Panc1 (cell line): ENCODE measurements around the gene PHC2. TPM values are rescaled to one million over a fixed set of nuclear protein-coding genes. Genes with fewer than 3 reads are reported as not detected.

ENCODE experiments used
- ATAC-seq: fragments of 200-7000 bp; cut with Tn5 transposase; 2 replicates; pipeline ENCODE4 v1.9.1; 2020; ENCODE audit warnings: mild to moderate bottlenecking, moderate library complexity
- BruUV-seq: library from RNA; stranded (reverse); fragments of 400-500 nt; replicated peaks from 2 replicates; lab custom pipeline; 2021; lab: Mats Ljungman, UMichigan
- CTCF ChIA-PET: fragments of 300-600 bp; sonication (Branson Sonifier 250); formaldehyde crosslinking; loops from one replicate; lab custom pipeline; 2022; ENCODE audit warnings: antibody characterized with exemption; lab: Charles Lee
- POLR2A ChIA-PET: fragments of 300-600 bp; sonication (Branson Sonifier 250); formaldehyde crosslinking; loops from one replicate; lab custom pipeline; 2022; ENCODE audit warnings: antibody characterized with exemption; lab: Charles Lee
- DNase-seq: peaks from one replicate; pipeline ENCODE4 v3.0.0-alpha.2; 2010; ENCODE audit warnings: low read depth, low spot score
- H3K27ac ChIP-seq: 2 replicates; pipeline ENCODE4 v1.5.1; 2011; ENCODE audit warnings: mild to moderate bottlenecking, low read length, inconsistent platforms
- H3K27me3 ChIP-seq: fragments of 200-500 bp; sonication (Bioruptor generic); 2 replicates; pipeline ENCODE4 v1.6.0; 2014; ENCODE audit warnings: low read length, inconsistent platforms; ENCODE audit not compliant: control insufficient read depth, insufficient read depth
- H3K36me3 ChIP-seq: fragments of 200-500 bp; sonication (Bioruptor generic); 2 replicates; pipeline ENCODE4 v1.5.1; 2014; ENCODE audit warnings: inconsistent platforms, mild to moderate bottlenecking, low read length, moderate library complexity; ENCODE audit not compliant: control insufficient read depth, insufficient read depth
- H3K4me1 ChIP-seq: 2 replicates; pipeline ENCODE4 v1.5.1; 2011; ENCODE audit warnings: inconsistent platforms, mild to moderate bottlenecking, low read length, moderate library complexity; ENCODE audit not compliant: control insufficient read depth, insufficient read depth
- H3K4me3 ChIP-seq, 2 experiments: 2 replicates each; pipeline ENCODE4 v1.5.1; 2011 to 2012; ENCODE audit warnings: low read depth in 2 of 2, low read length in 2 of 2, mild to moderate bottlenecking in 2 of 2, inconsistent platforms in 1 of 2, moderate library complexity in 1 of 2
- H3K9me3 ChIP-seq: fragments of 200-500 bp; sonication (Bioruptor generic); 2 replicates; pipeline ENCODE4 v1.5.1; 2014; ENCODE audit warnings: low read depth, mild to moderate bottlenecking, inconsistent platforms, low read length, moderate library complexity; ENCODE audit not compliant: control insufficient read depth, insufficient read depth
- CTCF ChIP-seq: fragments of 450-650 bp; IDR thresholded peaks from 2 replicates; pipeline ENCODE4 v1.5.1; 2017; ENCODE audit warnings: mild to moderate bottlenecking
- POLR2AphosphoS5 ChIP-seq: IDR thresholded peaks from 2 replicates; pipeline ENCODE4 v1.6.1; 2012; ENCODE audit warnings: mild to moderate bottlenecking, low read depth, low read length, moderate library complexity
- REST ChIP-seq, 2 experiments: IDR thresholded peaks; 2 replicates each; pipeline ENCODE4 v1.6.1; 2011 to 2012; ENCODE audit warnings: low read depth in 2 of 2, control low read depth in 1 of 2, low read length in 1 of 2, mild to moderate bottlenecking in 1 of 2, moderate library complexity in 1 of 2; ENCODE audit not compliant: insufficient read depth in 1 of 2
- SIN3A ChIP-seq: IDR thresholded peaks from 2 replicates; pipeline ENCODE4 v1.6.1; 2012; ENCODE audit warnings: low read depth, mild to moderate bottlenecking, low read length, moderate library complexity, borderline replicate concordance; ENCODE audit not compliant: insufficient read depth
- TCF7L2 ChIP-seq: IDR thresholded peaks from 2 replicates; pipeline ENCODE4 v1.6.1; 2011; ENCODE audit warnings: mild to moderate bottlenecking, low read depth, low read length, inconsistent platforms
- in situ Hi-C: cut with HindIII; loops from 2 replicates; pipeline ENCODE4 v1.10.0; 2016; ENCODE audit warnings: low sequenced_read_pairs, low pct_unique_long_range_greater_than_20kb
- intact Hi-C: fragments of 100-400 bp; cut with micrococcal nuclease; formaldehyde crosslinking; loops from one replicate; pipeline ENCODE4 v1.10.0; 2022; ENCODE audit not compliant: unreplicated experiment
- total RNA-seq: library from RNA; stranded (reverse); gene quantifications from one replicate; pipeline ENCODE4 v1.2.1, GENCODE V29; 2021; ENCODE audit not compliant: unreplicated experiment

The PHC2 gene
- total RNA-seq, 1 experiment from 2014 or later = 122 TPM

GRCh38 chr1:33297911-33298622, 132.8 kb downstream of the PHC2 start:
- BruUV-seq = no TSS peak
- Histone ChIP-seq H3K27ac (no peak overlapping the region), H3K36me3 (no peaks in the 10 kb centered on the region), H3K9me3 (no peaks in the 10 kb centered on the region), H3K4me3 (no peak overlapping the region), H3K4me1 (0 out of 2 replicates have a peak, but pooled peaks cover 3% of the 10 kb centered on the region), H3K27me3 (no peaks in the 10 kb centered on the region)
- no peak; the same call in 1 of the 2 replicates for ATAC-seq
- TF ChIP-seq REST (IDR thresholded peaks at IDR 0.05; ENCODE audit: insufficient read depth in 1 of 2, low read depth in 2 of 2, low read length in 1 of 2) = no peak
- no peak for TF ChIP-seq SIN3A
- TF ChIP-seq TCF7L2 = no peak
- TF ChIP-seq POLR2AphosphoS5 = no peak
- no peak for TF ChIP-seq CTCF
- in situ Hi-C loops = no loop called here
- intact Hi-C loops = loop anchor here (5.0 to 10.0 kb wide), 2 partner anchors 83 to 159 kb away; no protein-coding TSS in a partner anchor
- ChIA-PET POLR2A (interaction anchor here (0.6 kb wide), 1 partner anchor 52 kb away, joined by 8 read pairs; no protein-coding TSS in a partner anchor), CTCF (interaction anchor here (0.5 to 1.2 kb wide), 4 partner anchors 17 to 171 kb away, joined by 3 to 4 read pairs (median 4); no protein-coding TSS in a partner anchor)
- DNase-seq = no peak

- CTCF ChIA-PET = interaction anchor here (0.6 to 0.7 kb wide), 3 partner anchors 159 to 574 kb away, joined by 3 to 5 read pairs (median 4); no protein-coding TSS in a partner anchor
- DNase-seq (no peak), ATAC-seq (no peak)
- in situ Hi-C loops (no loop called here), intact Hi-C loops (loop anchor here (5.0 to 10.0 kb wide), 2 partner anchors 82 to 160 kb away; no protein-coding TSS in a partner anchor)
- POLR2A ChIA-PET = interaction anchor here (0.6 kb wide), 1 partner anchor 1248 kb away, joined by 15 read pairs; no protein-coding TSS in a partner anchor
- Histone ChIP-seq H3K9me3 (no peaks in the 10 kb centered on the region), H3K27ac (no peak overlapping the region), H3K4me3 (no peak overlapping the region), H3K36me3 (no peaks in the 10 kb centered on the region), H3K27me3 (no peaks in the 10 kb centered on the region), H3K4me1 (0 out of 2 replicates have a peak, but pooled peaks cover 3% of the 10 kb centered on the region)
- no TSS peak for BruUV-seq
- TF ChIP-seq POLR2AphosphoS5 (no peak), CTCF (no peak), REST (IDR thresholded peaks at IDR 0.05; ENCODE audit: insufficient read depth in 1 of 2, low read depth in 2 of 2, low read length in 1 of 2) (no peak), SIN3A (no peak), TCF7L2 (no peak)
These were observed 134.1 kb downstream of the PHC2 start for GRCh38 chr1:33296824-33297223.
